HG03520 (cell line): ENCODE data around the gene EXOC6B.
"Not testable (repeated sequence)": the region's sequence is repeated elsewhere in the genome, so short reads cannot be mapped to it uniquely, and the experiment has no call there.

Source experiments
- ATAC-seq: cut with Tn5 transposase; IDR thresholded peaks from one replicate; pipeline ENCODE4 v1.9.1; 2021; ENCODE audit warnings: mild to moderate bottlenecking, moderate library complexity; ENCODE audit not compliant: unreplicated experiment

The EXOC6B gene

DNA sequence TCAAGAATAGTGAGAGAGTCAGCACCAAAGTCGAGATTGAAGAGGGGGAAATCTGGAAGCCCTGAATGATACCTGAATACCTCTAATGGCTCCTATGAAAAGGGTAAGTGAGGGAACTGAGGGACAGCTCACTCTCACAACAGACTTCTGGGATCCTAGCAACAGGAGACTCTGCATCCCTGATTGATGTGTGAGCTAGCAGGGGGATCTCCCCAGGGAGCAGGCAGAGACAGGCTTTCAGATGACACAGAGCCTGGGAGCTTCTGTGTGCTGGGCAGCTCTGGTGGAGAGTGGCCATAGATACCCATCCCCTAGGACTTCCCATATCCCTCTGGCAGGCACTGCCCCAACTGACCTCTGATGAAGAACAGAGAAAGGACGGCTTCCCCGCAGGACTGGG lies 206.2 kb downstream of the EXOC6B start:
- ATAC-seq: no peak

GRCh38 chr2:72613931-72614330 lies 211.9 kb downstream of the EXOC6B start:
- ATAC-seq: no peak

GRCh38 chr2:72612614-72613160 lies 213.1 kb downstream of the EXOC6B start:
- ATAC-seq: no peak

GRCh38 chr2:72607189-72607588 lies 218.6 kb downstream of the EXOC6B start:
- ATAC-seq: no peak

GRCh38 chr2:72605836-72606442 lies 219.9 kb downstream of the EXOC6B start:
- ATAC-seq: no peak

DNA sequence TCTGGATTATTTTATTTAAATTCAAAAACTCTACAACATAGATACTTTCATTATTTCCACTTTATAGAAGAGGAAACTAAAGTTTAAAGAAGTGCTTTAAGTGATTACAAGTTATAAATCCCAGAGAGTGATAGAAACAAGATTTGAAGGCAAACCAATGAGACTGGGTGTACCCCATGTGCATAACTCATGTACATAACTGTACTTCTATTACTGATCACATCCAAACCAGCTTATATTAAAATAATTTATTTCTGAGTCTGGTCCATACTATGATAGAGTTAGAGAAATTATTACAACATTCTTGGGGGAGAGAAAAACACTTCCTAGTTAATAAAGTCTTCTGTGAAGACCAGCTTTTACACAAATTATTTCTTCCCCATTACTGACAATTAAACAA lies 221.4 kb downstream of the EXOC6B start:
- ATAC-seq: no peak

- no peak for ATAC-seq
Observed at GRCh38 chr2:72603481-72603880, 222.4 kb downstream of the EXOC6B start.

DNA sequence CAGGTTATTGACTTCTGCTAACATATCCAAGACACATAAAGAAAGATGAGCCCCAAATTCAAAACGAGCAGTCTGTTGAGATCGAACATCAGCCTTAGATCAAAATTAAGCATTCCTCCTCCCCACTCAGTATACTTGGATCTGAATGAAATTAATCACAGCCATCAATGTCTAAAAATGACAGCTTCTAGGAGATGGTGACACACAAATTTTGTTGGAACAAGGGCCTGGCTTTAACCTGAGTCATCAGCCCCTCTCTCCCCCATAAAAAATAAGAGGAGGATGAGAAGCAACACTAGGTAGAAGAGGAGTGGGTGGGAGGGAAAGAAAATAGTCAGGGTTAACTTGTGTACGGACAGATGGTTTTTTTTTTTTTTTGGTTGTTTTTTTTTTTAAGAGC lies 223.1 kb downstream of the EXOC6B start:
- ATAC-seq: no peak

DNA sequence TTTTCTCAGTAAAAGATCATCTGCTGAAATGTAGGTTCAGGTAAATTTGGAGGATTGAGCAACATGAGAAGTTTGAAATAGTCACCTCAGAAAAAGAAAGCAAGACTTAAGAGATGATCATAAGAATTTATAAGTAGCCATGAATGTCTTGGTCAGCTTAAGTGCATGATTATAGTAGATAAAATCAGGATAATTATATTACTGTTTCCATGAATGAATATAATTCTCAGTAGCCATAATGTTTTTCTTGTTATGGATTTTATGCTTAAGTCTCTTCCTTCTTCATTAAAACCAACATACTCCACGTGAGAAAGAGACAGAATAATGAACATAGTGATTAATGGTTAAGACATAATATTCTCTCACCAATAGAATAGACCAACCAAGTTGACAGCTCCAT lies 223.7 kb downstream of the EXOC6B start:
- ATAC-seq: no peak

- not testable (repeated sequence) for ATAC-seq
Observed at GRCh38 chr2:72583836-72584235, 242.0 kb downstream of the EXOC6B start.

DNA sequence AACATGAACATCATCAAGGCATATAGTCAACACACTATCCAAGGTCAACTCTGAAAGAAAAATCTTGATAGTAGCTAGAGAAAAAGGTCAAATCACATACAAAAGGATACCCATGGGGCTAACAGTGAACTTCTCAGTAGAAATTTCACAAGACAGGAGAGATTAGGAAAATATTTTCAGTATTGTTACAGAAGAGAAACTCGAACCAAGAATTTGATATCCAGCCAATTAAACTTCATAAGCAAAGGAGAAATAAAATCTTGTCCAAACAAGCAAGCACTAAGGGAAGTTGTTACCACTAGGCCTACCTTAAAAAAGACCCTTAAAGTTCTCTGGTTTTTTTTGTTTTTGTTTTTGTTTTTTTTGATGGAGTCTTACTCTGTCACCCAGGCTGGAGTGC lies 242.5 kb downstream of the EXOC6B start:
- ATAC-seq: no peak

DNA sequence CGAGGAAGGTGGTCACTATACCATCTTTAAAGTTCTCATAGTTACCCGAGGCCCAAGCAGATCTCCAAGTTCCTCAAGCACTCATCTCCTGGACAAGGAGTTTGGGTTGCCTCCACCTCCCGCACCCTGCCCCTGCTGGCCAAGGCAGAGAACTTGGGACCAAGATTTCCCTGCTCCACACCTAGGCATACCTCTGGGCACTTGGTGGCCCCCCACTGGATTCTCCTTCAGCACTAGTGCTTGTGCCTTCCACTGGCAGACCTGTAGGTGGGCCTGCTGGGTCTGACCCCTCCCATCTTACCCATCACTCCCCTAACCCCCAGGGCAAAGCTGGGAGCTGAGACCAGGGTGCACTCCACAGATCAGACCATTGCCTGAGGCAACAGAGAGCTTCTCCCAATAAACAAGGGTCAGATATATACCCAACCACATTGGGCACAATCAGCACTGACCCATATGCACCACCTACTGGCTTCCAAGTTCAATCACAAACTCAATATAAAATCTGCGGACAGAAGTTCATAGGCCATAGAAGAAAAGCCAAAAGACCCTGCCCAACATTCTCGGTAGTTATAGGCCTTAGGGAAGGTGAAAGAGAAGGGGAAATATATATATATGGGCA lies 244.2 kb downstream of the EXOC6B start:
- no peak for ATAC-seq

DNA sequence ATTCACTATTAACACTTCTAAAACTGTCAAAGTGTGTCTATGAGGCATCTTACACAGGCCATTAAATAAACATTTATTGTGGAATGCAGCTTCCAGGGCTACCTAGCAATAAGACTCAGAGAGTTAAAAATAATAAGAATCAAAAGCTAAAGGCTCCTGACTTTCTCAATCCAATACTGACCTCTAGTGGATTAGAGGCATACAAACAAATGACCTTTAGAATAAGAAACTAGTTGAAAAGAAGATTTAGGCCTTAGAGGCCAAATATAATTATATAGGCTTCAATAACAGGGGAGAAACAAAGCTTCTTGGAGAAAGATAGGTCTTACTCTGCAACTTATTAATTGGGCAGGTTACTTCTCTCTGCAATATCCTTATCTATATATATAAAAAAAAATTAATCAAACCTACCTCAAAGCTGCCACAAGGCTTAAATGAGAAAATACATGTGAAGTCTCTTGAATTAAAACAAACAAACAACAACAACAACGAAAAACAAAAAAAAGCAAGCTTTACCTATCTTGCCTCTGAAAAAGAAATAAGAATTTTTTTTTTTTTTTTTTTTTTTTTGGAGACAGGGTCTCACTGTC lies 246.1 kb downstream of the EXOC6B start:
- no peak for ATAC-seq

GRCh38 chr2:72576861-72577260 lies 249.0 kb downstream of the EXOC6B start:
- no peak for ATAC-seq

DNA sequence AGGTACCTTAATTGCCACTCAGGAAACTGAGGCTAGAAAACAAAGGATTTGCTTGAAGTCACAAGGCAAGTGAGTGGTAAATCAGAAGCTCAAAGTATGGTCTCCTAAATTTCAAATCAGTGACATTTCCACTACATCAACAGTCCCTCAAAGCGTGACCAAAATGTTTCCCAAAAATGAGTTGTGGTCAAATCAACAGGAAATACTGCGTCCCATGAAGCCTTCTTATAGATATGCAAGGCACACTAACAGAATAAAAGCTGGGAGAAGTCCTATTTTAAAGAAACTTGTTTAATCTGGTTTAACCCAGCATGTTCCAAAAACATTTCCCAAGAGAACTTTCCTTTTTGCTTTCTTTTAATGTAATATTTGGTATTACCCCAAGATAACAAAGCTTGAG lies 249.4 kb downstream of the EXOC6B start:
- no peak for ATAC-seq

GRCh38 chr2:72574886-72575285 lies 250.9 kb downstream of the EXOC6B start:
- ATAC-seq: no peak

DNA sequence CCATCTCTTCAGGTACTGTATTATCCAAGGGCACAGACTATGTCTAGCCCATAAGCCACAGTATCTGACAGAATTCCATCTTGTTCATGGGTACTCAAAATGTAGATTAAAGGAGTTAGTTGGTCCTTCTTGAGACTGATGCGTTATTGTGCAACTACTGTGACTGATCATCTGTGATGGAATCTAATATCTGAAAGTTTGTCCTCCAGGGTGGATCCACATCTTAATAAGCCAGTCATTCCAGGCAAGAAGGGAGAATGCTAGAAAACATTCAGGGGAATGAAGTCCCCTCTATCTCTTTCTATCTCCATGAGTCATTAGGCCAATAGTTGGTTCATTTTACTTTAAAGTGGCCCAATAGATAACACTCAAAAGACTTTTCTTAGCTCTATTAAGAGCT lies 252.6 kb downstream of the EXOC6B start:
- ATAC-seq: no peak

- ATAC-seq: no peak
Observed at GRCh38 chr2:72572501-72572900, 253.3 kb downstream of the EXOC6B start.

- no peak for ATAC-seq
Observed at GRCh38 chr2:72570413-72570812, 255.4 kb downstream of the EXOC6B start.

DNA sequence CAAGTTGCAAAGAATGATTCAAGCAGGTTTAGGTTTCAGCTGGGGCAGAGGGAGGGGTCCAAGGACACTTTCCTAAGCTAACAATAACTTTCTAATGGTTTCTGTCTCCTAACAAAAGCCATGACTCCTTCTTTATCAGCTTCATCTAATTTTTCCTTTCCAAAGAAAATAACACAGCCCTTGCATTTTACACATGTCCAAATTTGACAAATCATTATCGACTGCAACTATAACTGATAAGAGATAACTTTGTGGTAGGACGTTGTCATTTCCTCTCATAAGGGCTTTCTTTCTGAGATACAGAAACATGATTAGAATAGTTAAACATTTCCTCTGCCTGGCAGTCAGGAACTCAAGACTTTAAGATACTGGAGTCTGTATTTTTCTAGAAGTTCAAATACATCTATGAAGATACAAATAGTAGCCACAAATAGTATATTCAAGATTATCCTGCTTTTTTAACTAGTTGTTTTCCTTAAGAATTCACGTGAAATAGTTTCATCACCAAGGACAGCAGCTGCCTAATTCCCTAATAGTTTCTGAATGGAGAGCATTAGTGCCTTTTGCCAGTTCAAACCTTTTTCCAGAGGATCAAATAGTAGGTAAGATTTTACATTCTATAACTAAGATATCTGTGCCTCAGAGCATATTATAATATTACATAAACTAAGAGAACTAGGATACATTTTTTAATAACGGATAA lies 263.2 kb downstream of the EXOC6B start:
- ATAC-seq: no peak

- no peak for ATAC-seq
Observed at GRCh38 chr2:72561621-72562318, 264.1 kb downstream of the EXOC6B start.
